IMR-90 (cell line): ENCODE results near the gene UPK1A. TPM values are rescaled to one million over a fixed set of nuclear protein-coding genes. Genes with fewer than 3 reads are reported as not detected.

ENCODE experiments used
- NFE2L2 ChIP-seq: fragments of 150-350 bp; IDR thresholded peaks from 2 replicates; pipeline ENCODE4 v1.6.1; 2016; ENCODE audit warnings: low read depth, mild to moderate bottlenecking, low read length
- POLR2A ChIP-seq: IDR thresholded peaks from 2 replicates; pipeline ENCODE4 v1.6.1; 2012; ENCODE audit warnings: mild to moderate bottlenecking, low read depth, low read length
- RFX5 ChIP-seq: IDR thresholded peaks from 2 replicates; pipeline ENCODE4 v1.8.0; 2012; ENCODE audit warnings: low read depth, mild to moderate bottlenecking, low read length, moderate library complexity
- polyA plus RNA-seq, 3 experiments: library from polyadenylated mRNA; depleted of rRNA; stranded (reverse); fragments of >200 nt; gene quantifications; 2 replicates each; pipeline ENCODE4 v1.2.3, GENCODE V29; 2012; ENCODE audit warnings: low replicate concordance in 1 of 3
- total RNA-seq: library from RNA; depleted of rRNA; stranded (reverse); fragments of >200 nt; gene quantifications from 2 replicates; pipeline ENCODE4 v1.2.3, GENCODE V29; 2012

The UPK1A gene
- total and polyA plus RNA-seq, 2 of the 4 experiments (the other 2 are of a cell fraction), result 0.21 TPM; not detected in 1

- TF ChIP-seq RFX5 (no peak), POLR2A (no peak), NFE2L2 (no peak)
Observed at GRCh38 chr19:35645680-35646511, 20.4 kb upstream of the UPK1A start (continued).
